Measurements from ENCODE around the gene GCLC. TPM values are rescaled to one million over a fixed set of nuclear protein-coding genes. Genes with fewer than 3 reads are reported as not detected.

The GCLC gene
- total and polyA plus RNA-seq, 10 of the 15 experiments (the other 5 are each of a cell fraction or from before 2014, with no cell fraction given): 6.5 to 23.6 (median 12.5) TPM

- peaks cover 0 to 7% of the 10 kb centered on the region in 2 experiments; a peak in 2 of 4 replicates for H3K36me3 ChIP-seq (ENCODE audit: control insufficient read depth in 2 of 2, insufficient read depth in 2 of 2, low read length in 1 of 2)
- no peak overlapping the region for H3K4me3 ChIP-seq
- no peaks in the 10 kb centered on the region for H3K9me3 ChIP-seq (replicated peaks; ENCODE audit: control insufficient read depth, insufficient read depth, low read length)
- ATAC-seq (no peak), DNase-seq (ENCODE audit: low read depth, low spot score) (no peak), FAIRE-seq (no peak)
- BruUV-seq (replicated peaks): no TSS peak
- RAD21 ChIA-PET (ENCODE audit: unreplicated experiment): interaction anchor here (1.1 kb wide), 1 partner anchor 10 kb away, joined by 3 read pairs; no protein-coding TSS in a partner anchor
- intact Hi-C loops (cut with micrococcal nuclease; ENCODE audit: unreplicated experiment): no loop called here
- WGBS (ENCODE audit: insufficient coverage, insufficient replicate concordance, low lambda C conversion rate, missing lambda C conversion rate): 79% methylated on average over 8 of the region's 8 CpGs
- H3K4me2 ChIP-seq (ENCODE audit: control insufficient read depth, insufficient read depth): no peak overlapping the region
- H3K9ac ChIP-seq (ENCODE audit: control insufficient read depth, insufficient read depth, low read length): no peak overlapping the region
- no peak overlapping the region for H2AFZ ChIP-seq (ENCODE audit: control insufficient read depth, low read depth, low read length)
- CTCF ChIA-PET: interaction anchor here (1.2 to 1.7 kb wide), 3 partner anchors 31 to 204 kb away, joined by 3 to 11 read pairs (median 4); no protein-coding TSS in a partner anchor
- SMC1A ChIA-PET (ENCODE audit: uncharacterized antibody, unreplicated experiment): interaction anchor here (1.2 to 1.6 kb wide), 3 partner anchors 13 to 204 kb away, joined by 3 to 7 read pairs (median 4); no protein-coding TSS in a partner anchor
- in situ Hi-C loops (cut with MboI): no loop called here
- H3K27me3 ChIP-seq (replicated peaks in 1 of 2; ENCODE audit: control insufficient read depth in 2 of 2, insufficient read depth in 2 of 2, low read length in 1 of 2): no peaks in the 10 kb centered on the region
- H3K4me1 ChIP-seq (ENCODE audit: control insufficient read depth, insufficient read depth, low read length): no peaks in the 10 kb centered on the region
- no peaks in the 10 kb centered on the region for H3K79me2 ChIP-seq (ENCODE audit: control insufficient read depth, insufficient read depth, low read length)
- H4K20me1 ChIP-seq (ENCODE audit: control insufficient read depth, insufficient read depth): no peaks in the 10 kb centered on the region
- POLR2A ChIA-PET: no interaction called here
- H3K27ac ChIP-seq (ENCODE audit: control insufficient read depth, insufficient read depth): no peak overlapping the region
- TF ChIP-seq HDAC6 (IDR thresholded peaks at IDR 0.05; ENCODE audit: unreplicated experiment) (no peak), SUPT20H (IDR thresholded peaks at IDR 0.05; ENCODE audit: borderline replicate concordance, control insufficient read depth, low read depth, low read length) (no peak), PAX5 (IDR thresholded peaks at IDR 0.05; ENCODE audit: borderline replicate concordance, low read depth, low read length) (no peak), SMARCA5 (IDR thresholded peaks at IDR 0.05) (no peak), SKIL (IDR thresholded peaks at IDR 0.05; ENCODE audit: low read depth, poor library complexity, severe bottlenecking) (no peak), KDM1A (IDR thresholded peaks at IDR 0.05; ENCODE audit: borderline replicate concordance) (no peak), RFX5 (IDR thresholded peaks at IDR 0.05; ENCODE audit: low read depth, low read length) (no peak), SUZ12 (IDR thresholded peaks at IDR 0.05; ENCODE audit: unreplicated experiment) (no peak), CHD1 (IDR thresholded peaks at IDR 0.05; ENCODE audit: low read depth, low read length) (no peak), WRNIP1 (IDR thresholded peaks at IDR 0.05; ENCODE audit: borderline replicate concordance, low read depth, low read length) (no peak), RBBP5 (conservative IDR thresholded peaks at IDR 0.05) (no peak), CBX5 (IDR thresholded peaks at IDR 0.05; ENCODE audit: low read depth) (no peak), GABPA (IDR thresholded peaks at IDR 0.05; ENCODE audit: low read depth) (no peak), NKRF (conservative IDR thresholded peaks at IDR 0.05) (no peak), ETV6 (conservative IDR thresholded peaks at IDR 0.05 in 1 of 2, IDR thresholded peaks at IDR 0.05 in 1 of 2; ENCODE audit: borderline replicate concordance in 1 of 2, low read depth in 1 of 2) (no peak), MTA3 (IDR thresholded peaks at IDR 0.05; ENCODE audit: borderline replicate concordance, low read length) (no peak), NFIC (IDR thresholded peaks at IDR 0.05; ENCODE audit: low read depth, low read length) (no peak), TCF7 (IDR thresholded peaks at IDR 0.05; ENCODE audit: borderline replicate concordance) (no peak)
These were observed 21.1 kb downstream of the GCLC start for GRCh38 chr6:53523511-53524454.

All from GM12878 (cell line).